Measurements from ENCODE around the gene SMAP1. TPM values are rescaled to one million over a fixed set of nuclear protein-coding genes. Genes with fewer than 3 reads are reported as not detected.

The SMAP1 gene
- total and polyA plus RNA-seq, 2 experiments from 2014 or later, result 31.1 to 34.6 TPM

DNA sequence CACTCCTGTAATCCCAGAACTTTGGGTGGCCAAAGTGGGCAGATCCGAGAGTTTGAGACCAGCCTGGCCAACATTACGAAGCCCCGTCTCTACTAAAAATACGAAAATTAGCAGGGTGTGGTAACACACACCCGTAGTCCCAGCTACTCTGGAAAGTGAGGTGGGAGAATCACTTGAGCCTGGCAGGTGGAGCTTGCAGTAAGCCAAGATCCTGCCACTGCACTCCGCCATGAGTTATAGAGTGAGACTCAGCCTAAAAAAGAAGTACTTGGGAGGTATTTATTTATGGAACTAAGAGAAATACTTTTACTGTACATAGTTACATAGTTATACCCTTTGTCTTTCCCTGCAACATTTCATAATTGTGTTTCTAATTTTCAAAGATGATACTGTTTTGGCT lies 67.8 kb downstream of the SMAP1 start:
- no peaks in the 10 kb centered on the region for H3F3A ChIP-seq (replicated peaks; ENCODE audit: low read depth)
- Mint-ChIP-seq H3K36me3 (ENCODE audit: low read depth) (peaks cover 13% of the 10 kb centered on the region), H3K4me1 (peaks cover 6% of the 10 kb centered on the region; the same call in 2 of the 3 replicates), H3K27ac (no peak overlapping the region), H3K27me3 (ENCODE audit: insufficient read depth, low read depth, poor library complexity) (no peaks in the 10 kb centered on the region), H3K4me3 (no peak overlapping the region), H3K9me3 (peaks cover 9% of the 10 kb centered on the region)
- H3K4me3 ChIP-seq, result no peak overlapping the region
- no peak overlapping the region for H3K4me2 ChIP-seq
- H2AFZ ChIP-seq, result no peak overlapping the region
- H3K36me3 ChIP-seq (ENCODE audit: insufficient read depth), result no peaks in the 10 kb centered on the region
- H4K20me1 ChIP-seq (replicated peaks; ENCODE audit: insufficient read depth), result no peaks in the 10 kb centered on the region
- TF ChIP-seq, protein P1, sequence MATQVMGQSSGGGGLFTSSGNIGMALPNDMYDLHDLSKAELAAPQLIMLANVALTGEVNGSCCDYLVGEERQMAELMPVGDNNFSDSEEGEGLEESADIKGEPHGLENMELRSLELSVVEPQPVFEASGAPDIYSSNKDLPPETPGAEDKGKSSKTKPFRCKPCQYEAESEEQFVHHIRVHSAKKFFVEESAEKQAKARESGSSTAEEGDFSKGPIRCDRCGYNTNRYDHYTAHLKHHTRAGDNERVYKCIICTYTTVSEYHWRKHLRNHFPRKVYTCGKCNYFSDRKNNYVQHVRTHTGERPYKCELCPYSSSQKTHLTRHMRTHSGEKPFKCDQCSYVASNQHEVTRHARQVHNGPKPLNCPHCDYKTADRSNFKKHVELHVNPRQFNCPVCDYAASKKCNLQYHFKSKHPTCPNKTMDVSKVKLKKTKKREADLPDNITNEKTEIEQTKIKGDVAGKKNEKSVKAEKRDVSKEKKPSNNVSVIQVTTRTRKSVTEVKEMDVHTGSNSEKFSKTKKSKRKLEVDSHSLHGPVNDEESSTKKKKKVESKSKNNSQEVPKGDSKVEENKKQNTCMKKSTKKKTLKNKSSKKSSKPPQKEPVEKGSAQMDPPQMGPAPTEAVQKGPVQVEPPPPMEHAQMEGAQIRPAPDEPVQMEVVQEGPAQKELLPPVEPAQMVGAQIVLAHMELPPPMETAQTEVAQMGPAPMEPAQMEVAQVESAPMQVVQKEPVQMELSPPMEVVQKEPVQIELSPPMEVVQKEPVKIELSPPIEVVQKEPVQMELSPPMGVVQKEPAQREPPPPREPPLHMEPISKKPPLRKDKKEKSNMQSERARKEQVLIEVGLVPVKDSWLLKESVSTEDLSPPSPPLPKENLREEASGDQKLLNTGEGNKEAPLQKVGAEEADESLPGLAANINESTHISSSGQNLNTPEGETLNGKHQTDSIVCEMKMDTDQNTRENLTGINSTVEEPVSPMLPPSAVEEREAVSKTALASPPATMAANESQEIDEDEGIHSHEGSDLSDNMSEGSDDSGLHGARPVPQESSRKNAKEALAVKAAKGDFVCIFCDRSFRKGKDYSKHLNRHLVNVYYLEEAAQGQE (IDR thresholded peaks at IDR 0.05; ENCODE audit: unreplicated experiment), result no peak
- TF ChIP-seq STAT1 (IDR thresholded peaks at IDR 0.05; ENCODE audit: unreplicated experiment) (no peak), NANOG (IDR thresholded peaks at IDR 0.05; ENCODE audit: borderline replicate concordance) (no peak), JUNB (IDR thresholded peaks at IDR 0.05; ENCODE audit: unreplicated experiment) (no peak), ZNF114 (CRISPR knock-in tag; IDR thresholded peaks at IDR 0.05) (no peak), CREB1 (CRISPR knock-in tag; IDR thresholded peaks at IDR 0.05; ENCODE audit: low read depth) (no peak), EZH2 (IDR thresholded peaks at IDR 0.05; ENCODE audit: low read depth, unreplicated experiment) (no peak), POLR2AphosphoS5 (IDR thresholded peaks at IDR 0.05; ENCODE audit: low read depth) (no peak), ZNF331 (CRISPR knock-in tag; IDR thresholded peaks at IDR 0.05; ENCODE audit: low read depth) (no peak)
- TF ChIP-seq, protein P2, sequence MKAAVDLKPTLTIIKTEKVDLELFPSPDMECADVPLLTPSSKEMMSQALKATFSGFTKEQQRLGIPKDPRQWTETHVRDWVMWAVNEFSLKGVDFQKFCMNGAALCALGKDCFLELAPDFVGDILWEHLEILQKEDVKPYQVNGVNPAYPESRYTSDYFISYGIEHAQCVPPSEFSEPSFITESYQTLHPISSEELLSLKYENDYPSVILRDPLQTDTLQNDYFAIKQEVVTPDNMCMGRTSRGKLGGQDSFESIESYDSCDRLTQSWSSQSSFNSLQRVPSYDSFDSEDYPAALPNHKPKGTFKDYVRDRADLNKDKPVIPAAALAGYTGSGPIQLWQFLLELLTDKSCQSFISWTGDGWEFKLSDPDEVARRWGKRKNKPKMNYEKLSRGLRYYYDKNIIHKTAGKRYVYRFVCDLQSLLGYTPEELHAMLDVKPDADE (IDR thresholded peaks at IDR 0.05), result no peak
- TF ChIP-seq, protein P3, sequence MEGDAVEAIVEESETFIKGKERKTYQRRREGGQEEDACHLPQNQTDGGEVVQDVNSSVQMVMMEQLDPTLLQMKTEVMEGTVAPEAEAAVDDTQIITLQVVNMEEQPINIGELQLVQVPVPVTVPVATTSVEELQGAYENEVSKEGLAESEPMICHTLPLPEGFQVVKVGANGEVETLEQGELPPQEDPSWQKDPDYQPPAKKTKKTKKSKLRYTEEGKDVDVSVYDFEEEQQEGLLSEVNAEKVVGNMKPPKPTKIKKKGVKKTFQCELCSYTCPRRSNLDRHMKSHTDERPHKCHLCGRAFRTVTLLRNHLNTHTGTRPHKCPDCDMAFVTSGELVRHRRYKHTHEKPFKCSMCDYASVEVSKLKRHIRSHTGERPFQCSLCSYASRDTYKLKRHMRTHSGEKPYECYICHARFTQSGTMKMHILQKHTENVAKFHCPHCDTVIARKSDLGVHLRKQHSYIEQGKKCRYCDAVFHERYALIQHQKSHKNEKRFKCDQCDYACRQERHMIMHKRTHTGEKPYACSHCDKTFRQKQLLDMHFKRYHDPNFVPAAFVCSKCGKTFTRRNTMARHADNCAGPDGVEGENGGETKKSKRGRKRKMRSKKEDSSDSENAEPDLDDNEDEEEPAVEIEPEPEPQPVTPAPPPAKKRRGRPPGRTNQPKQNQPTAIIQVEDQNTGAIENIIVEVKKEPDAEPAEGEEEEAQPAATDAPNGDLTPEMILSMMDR (conservative IDR thresholded peaks at IDR 0.05; ENCODE audit: low read depth in 2 of 2), result no peak
- TF ChIP-seq, protein P4, sequence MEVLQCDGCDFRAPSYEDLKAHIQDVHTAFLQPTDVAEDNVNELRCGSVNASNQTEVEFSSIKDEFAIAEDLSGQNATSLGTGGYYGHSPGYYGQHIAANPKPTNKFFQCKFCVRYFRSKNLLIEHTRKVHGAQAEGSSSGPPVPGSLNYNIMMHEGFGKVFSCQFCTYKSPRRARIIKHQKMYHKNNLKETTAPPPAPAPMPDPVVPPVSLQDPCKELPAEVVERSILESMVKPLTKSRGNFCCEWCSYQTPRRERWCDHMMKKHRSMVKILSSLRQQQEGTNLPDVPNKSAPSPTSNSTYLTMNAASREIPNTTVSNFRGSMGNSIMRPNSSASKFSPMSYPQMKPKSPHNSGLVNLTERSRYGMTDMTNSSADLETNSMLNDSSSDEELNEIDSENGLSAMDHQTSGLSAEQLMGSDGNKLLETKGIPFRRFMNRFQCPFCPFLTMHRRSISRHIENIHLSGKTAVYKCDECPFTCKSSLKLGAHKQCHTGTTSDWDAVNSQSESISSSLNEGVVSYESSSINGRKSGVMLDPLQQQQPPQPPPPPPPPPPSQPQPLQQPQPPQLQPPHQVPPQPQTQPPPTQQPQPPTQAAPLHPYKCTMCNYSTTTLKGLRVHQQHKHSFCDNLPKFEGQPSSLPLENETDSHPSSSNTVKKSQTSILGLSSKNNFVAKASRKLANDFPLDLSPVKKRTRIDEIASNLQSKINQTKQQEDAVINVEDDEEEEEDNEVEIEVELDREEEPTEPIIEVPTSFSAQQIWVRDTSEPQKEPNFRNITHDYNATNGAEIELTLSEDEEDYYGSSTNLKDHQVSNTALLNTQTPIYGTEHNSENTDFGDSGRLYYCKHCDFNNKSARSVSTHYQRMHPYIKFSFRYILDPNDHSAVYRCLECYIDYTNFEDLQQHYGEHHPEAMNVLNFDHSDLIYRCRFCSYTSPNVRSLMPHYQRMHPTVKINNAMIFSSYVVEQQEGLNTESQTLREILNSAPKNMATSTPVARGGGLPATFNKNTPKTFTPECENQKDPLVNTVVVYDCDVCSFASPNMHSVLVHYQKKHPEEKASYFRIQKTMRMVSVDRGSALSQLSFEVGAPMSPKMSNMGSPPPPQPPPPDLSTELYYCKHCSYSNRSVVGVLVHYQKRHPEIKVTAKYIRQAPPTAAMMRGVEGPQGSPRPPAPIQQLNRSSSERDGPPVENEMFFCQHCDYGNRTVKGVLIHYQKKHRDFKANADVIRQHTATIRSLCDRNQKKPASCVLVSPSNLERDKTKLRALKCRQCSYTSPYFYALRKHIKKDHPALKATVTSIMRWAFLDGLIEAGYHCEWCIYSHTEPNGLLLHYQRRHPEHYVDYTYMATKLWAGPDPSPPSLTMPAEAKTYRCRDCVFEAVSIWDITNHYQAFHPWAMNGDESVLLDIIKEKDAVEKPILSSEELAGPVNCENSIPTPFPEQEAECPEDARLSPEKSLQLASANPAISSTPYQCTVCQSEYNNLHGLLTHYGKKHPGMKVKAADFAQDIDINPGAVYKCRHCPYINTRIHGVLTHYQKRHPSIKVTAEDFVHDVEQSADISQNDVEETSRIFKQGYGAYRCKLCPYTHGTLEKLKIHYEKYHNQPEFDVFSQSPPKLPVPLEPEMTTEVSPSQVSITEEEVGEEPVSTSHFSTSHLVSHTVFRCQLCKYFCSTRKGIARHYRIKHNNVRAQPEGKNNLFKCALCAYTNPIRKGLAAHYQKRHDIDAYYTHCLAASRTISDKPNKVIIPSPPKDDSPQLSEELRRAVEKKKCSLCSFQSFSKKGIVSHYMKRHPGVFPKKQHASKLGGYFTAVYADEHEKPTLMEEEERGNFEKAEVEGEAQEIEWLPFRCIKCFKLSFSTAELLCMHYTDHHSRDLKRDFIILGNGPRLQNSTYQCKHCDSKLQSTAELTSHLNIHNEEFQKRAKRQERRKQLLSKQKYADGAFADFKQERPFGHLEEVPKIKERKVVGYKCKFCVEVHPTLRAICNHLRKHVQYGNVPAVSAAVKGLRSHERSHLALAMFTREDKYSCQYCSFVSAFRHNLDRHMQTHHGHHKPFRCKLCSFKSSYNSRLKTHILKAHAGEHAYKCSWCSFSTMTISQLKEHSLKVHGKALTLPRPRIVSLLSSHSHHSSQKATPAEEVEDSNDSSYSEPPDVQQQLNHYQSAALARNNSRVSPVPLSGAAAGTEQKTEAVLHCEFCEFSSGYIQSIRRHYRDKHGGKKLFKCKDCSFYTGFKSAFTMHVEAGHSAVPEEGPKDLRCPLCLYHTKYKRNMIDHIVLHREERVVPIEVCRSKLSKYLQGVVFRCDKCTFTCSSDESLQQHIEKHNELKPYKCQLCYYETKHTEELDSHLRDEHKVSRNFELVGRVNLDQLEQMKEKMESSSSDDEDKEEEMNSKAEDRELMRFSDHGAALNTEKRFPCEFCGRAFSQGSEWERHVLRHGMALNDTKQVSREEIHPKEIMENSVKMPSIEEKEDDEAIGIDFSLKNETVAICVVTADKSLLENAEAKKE (CRISPR knock-in tag; IDR thresholded peaks at IDR 0.05), result no peak
- H3K4me1 ChIP-seq (ENCODE audit: insufficient read depth), result 0 out of 2 replicates have a peak, but pooled peaks cover 2% of the 10 kb centered on the region
- no peak overlapping the region for H3K27ac ChIP-seq (ENCODE audit: low read depth)
- H3K79me2 ChIP-seq (replicated peaks; ENCODE audit: insufficient read depth), result no peaks in the 10 kb centered on the region
- no peaks in the 10 kb centered on the region for H3K27me3 ChIP-seq (ENCODE audit: insufficient read depth)
- ATAC-seq, result no peak
- no peaks in the 10 kb centered on the region for H3K9me2 ChIP-seq (ENCODE audit: insufficient read depth)
- no peak for DNase-seq (ENCODE audit: low spot score)
